H9 (cell line): ENCODE data around the gene CAGE1. TPM values are rescaled to one million over a fixed set of nuclear protein-coding genes. Genes with fewer than 3 reads are reported as not detected.

Experiments
- DNase-seq: peaks from one replicate; pipeline ENCODE4 v3.0.0-alpha.2; 2017
- H2AFZ ChIP-seq: one replicate; pipeline ENCODE4 v1.6.1; 2013; ENCODE audit warnings: mild to moderate bottlenecking, low read length, control low read depth, moderate library complexity
- H2AK5ac ChIP-seq: 2 replicates; pipeline ENCODE4 v1.6.1; 2013; ENCODE audit warnings: low read length, control low read depth, mixed read lengths; ENCODE audit not compliant: insufficient read length
- H2BK120ac ChIP-seq: one replicate; pipeline ENCODE4 v1.6.1; 2013; ENCODE audit warnings: low read depth, mild to moderate bottlenecking, low read length, control low read depth, inconsistent platforms; ENCODE audit not compliant: poor library complexity, severe bottlenecking
- H2BK12ac ChIP-seq: 2 replicates; pipeline ENCODE4 v1.6.1; 2013; ENCODE audit warnings: low read length, control low read depth, mixed read lengths, low read depth; ENCODE audit not compliant: insufficient read length
- H2BK15ac ChIP-seq: 2 replicates; pipeline ENCODE4 v1.6.1; 2013; ENCODE audit warnings: low read depth, low read length, control low read depth
- H2BK20ac ChIP-seq: one replicate; pipeline ENCODE4 v1.6.1; 2013; ENCODE audit warnings: low read depth, mild to moderate bottlenecking, low read length, control low read depth, inconsistent platforms; ENCODE audit not compliant: poor library complexity, severe bottlenecking
- H2BK5ac ChIP-seq: 2 replicates; pipeline ENCODE4 v1.6.1; 2013; ENCODE audit warnings: low read length, control low read depth, mixed read lengths; ENCODE audit not compliant: insufficient read length
- H3K14ac ChIP-seq: 2 replicates; pipeline ENCODE4 v1.6.1; 2013; ENCODE audit warnings: low read length, control low read depth; ENCODE audit not compliant: insufficient read depth
- H3K18ac ChIP-seq: 2 replicates; pipeline ENCODE4 v1.6.1; 2013; ENCODE audit warnings: low read depth, mild to moderate bottlenecking, mixed read lengths, low read length, control low read depth; ENCODE audit not compliant: insufficient read length
- H3K23ac ChIP-seq: 2 replicates; pipeline ENCODE4 v1.6.1; 2013; ENCODE audit warnings: low read length, control low read depth, mixed read lengths, low read depth; ENCODE audit not compliant: insufficient read length
- H3K23me2 ChIP-seq: 2 replicates; pipeline ENCODE4 v1.6.1; 2013; ENCODE audit warnings: low read depth, mild to moderate bottlenecking, mixed read lengths, low read length, control low read depth; ENCODE audit not compliant: insufficient read length, poor library complexity, severe bottlenecking
- H3K27ac ChIP-seq: 2 replicates; pipeline ENCODE4 v1.5.1; 2013; ENCODE audit warnings: low read length, control low read depth, mixed read lengths, low read depth; ENCODE audit not compliant: insufficient read length
- H3K27me3 ChIP-seq: 2 replicates; pipeline ENCODE4 v1.6.1; 2013; ENCODE audit warnings: low read length, control low read depth, inconsistent platforms; ENCODE audit not compliant: insufficient read depth
- H3K4ac ChIP-seq: 2 replicates; pipeline ENCODE4 v1.6.1; 2013; ENCODE audit warnings: low read depth, mild to moderate bottlenecking, control low read depth, inconsistent platforms, low read length, moderate library complexity
- H3K4me1 ChIP-seq: 2 replicates; pipeline ENCODE4 v1.6.1; 2013; ENCODE audit warnings: low read length, control low read depth, inconsistent platforms; ENCODE audit not compliant: insufficient read depth
- H3K4me2 ChIP-seq: 2 replicates; pipeline ENCODE4 v1.6.1; 2013; ENCODE audit warnings: low read length, control low read depth, mixed read lengths; ENCODE audit not compliant: insufficient read length, insufficient read depth
- H3K56ac ChIP-seq: 2 replicates; pipeline ENCODE4 v1.6.1; 2013; ENCODE audit warnings: low read depth, mild to moderate bottlenecking, mixed read lengths, low read length, control low read depth; ENCODE audit not compliant: insufficient read length
- H3K79me1 ChIP-seq: 2 replicates; pipeline ENCODE4 v1.6.1; 2013; ENCODE audit warnings: low read depth, mild to moderate bottlenecking, moderate library complexity, low read length, control low read depth, inconsistent platforms; ENCODE audit not compliant: insufficient read depth, poor library complexity, severe bottlenecking
- H3K79me2 ChIP-seq: 2 replicates; pipeline ENCODE4 v1.6.1; 2013; ENCODE audit warnings: low read length, control low read depth, inconsistent platforms; ENCODE audit not compliant: insufficient read depth
- H3K9ac ChIP-seq: 2 replicates; pipeline ENCODE4 v1.6.1; 2013; ENCODE audit warnings: low read length, control low read depth, mixed read lengths; ENCODE audit not compliant: insufficient read length; ENCODE audit errors: extremely low read depth
- H3K9me3 ChIP-seq: one replicate; pipeline ENCODE4 v1.6.1; 2013; ENCODE audit warnings: low read depth, low read length, inconsistent platforms; ENCODE audit not compliant: control insufficient read depth
- H3T11ph ChIP-seq: one replicate; pipeline ENCODE4 v1.6.1; 2013; ENCODE audit warnings: mild to moderate bottlenecking, low read length, control low read depth, inconsistent platforms
- H4K20me1 ChIP-seq: one replicate; pipeline ENCODE4 v1.6.1; 2013; ENCODE audit not compliant: control insufficient read depth, insufficient read length, insufficient read depth
- H4K5ac ChIP-seq: 2 replicates; pipeline ENCODE4 v1.6.1; 2013; ENCODE audit warnings: low read depth, mild to moderate bottlenecking, mixed read lengths, low read length, control low read depth; ENCODE audit not compliant: insufficient read length
- H4K8ac ChIP-seq: replicated peaks from 2 replicates; pipeline ENCODE4 v1.6.1; 2013; ENCODE audit warnings: low read length, control low read depth, mixed read lengths, low read depth; ENCODE audit not compliant: insufficient read length
- H4K91ac ChIP-seq: 2 replicates; pipeline ENCODE4 v1.6.1; 2013; ENCODE audit warnings: low read depth, mild to moderate bottlenecking, moderate library complexity, mixed read lengths, low read length, control low read depth; ENCODE audit not compliant: insufficient read length
- H3K27ac Mint-ChIP-seq, 3 experiments: 2 replicates in 2 of 3; 3 replicates in 1 of 3; pipeline ENCODE4 v1.8.0; 2020 to 2021; ENCODE audit warnings: mixed read lengths in 3 of 3, mild to moderate bottlenecking in 1 of 3, moderate library complexity in 1 of 3
- H3K27me3 Mint-ChIP-seq: 2 replicates; pipeline ENCODE4 v1.8.0; 2021; ENCODE audit warnings: low read depth, mild to moderate bottlenecking, moderate library complexity, mixed read lengths
- H3K36me3 Mint-ChIP-seq, 3 experiments: 2 replicates in 2 of 3; 3 replicates in 1 of 3; pipeline ENCODE4 v1.8.0; 2020 to 2021; ENCODE audit warnings: low read depth in 3 of 3, mixed read lengths in 3 of 3; ENCODE audit not compliant: insufficient read depth in 1 of 3
- H3K4me1 Mint-ChIP-seq, 2 experiments: 2 replicates each; pipeline ENCODE4 v1.8.0; 2020; ENCODE audit warnings: mixed read lengths in 2 of 2
- H3K4me3 Mint-ChIP-seq, 2 experiments: 2 replicates in 1 of 2; 3 replicates in 1 of 2; pipeline ENCODE4 v1.8.0; 2020 to 2021; ENCODE audit warnings: mild to moderate bottlenecking in 2 of 2, mixed read lengths in 2 of 2, moderate library complexity in 1 of 2
- H3K9me3 Mint-ChIP-seq, 2 experiments: 2 replicates in 1 of 2; 3 replicates in 1 of 2; pipeline ENCODE4 v1.8.0; 2020; ENCODE audit warnings: mild to moderate bottlenecking in 2 of 2, mixed read lengths in 2 of 2, moderate library complexity in 1 of 2
- WGBS: extraction: QIAGEN DNeasy Blood & Tissue Kit; methylation state at CpG from one replicate; pipeline ENCODE4 v1.1.7; 2013; ENCODE audit warnings: missing lambda C conversion rate, low lambda C conversion rate, mixed read lengths; ENCODE audit not compliant: insufficient read length; ENCODE audit errors: extremely low coverage; 5-methylcytosine and 5-hydroxymethylcytosine counted together
- total RNA-seq: library from RNA; stranded (reverse); gene quantifications from 2 replicates; pipeline ENCODE4 v1.2.1, GENCODE V29; 2021
- TF ChIP-seq, protein P1 (sequence below): fragments of 200-600 bp; sonication (generic); conservative IDR thresholded peaks from 3 replicates; pipeline ENCODE4 v1.8.0; 2021; ENCODE audit warnings: antibody characterized with exemption, mild to moderate bottlenecking

Gene CAGE1
- total RNA-seq, 1 experiment from 2014 or later: 0.28 TPM

DNA sequence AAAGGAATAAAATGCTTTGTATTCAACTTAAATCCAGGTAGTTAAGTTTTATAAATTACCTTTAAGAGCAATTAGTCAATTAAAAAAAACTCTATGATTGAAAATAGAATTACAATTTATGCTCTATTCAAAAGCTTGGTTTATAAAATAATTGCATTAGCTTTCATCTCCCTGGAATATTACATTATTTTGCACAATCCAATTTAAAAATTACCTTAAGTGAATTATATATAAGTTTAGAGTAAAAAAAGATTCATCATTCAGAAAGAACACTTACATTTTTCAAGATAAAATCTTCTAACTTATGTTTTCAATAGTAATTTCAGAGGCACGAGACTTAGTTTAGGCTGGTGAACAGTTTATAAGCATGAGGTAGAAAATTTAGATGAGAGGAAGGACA, 91.4 kb downstream of the CAGE1 start:
- Mint-ChIP-seq H3K27me3 (no peaks in the 10 kb centered on the region), H3K9me3 (no peaks in the 10 kb centered on the region), H3K4me1 (no peaks in the 10 kb centered on the region), H3K36me3 (peaks cover 26 to 79% (median 78%) of the 10 kb centered on the region in 3 experiments; a peak in 6 of 7 replicates), H3K27ac (no peak overlapping the region), H3K4me3 (no peak overlapping the region)
- Histone ChIP-seq H2BK12ac (no peak overlapping the region), H2BK15ac (no peak overlapping the region), H3K9ac (no peak overlapping the region), H3K4me2 (no peak overlapping the region), H4K20me1 (no peaks in the 10 kb centered on the region), H3K56ac (no peak overlapping the region), H3K23me2 (no peaks in the 10 kb centered on the region), H3K23ac (no peak overlapping the region), H3K79me2 (no peaks in the 10 kb centered on the region), H3K18ac (no peak overlapping the region), H3K4me1 (no peaks in the 10 kb centered on the region), H3K27me3 (no peaks in the 10 kb centered on the region), H4K8ac (no peak overlapping the region), H2AFZ (no peak overlapping the region), H4K5ac (no peak overlapping the region), H3K4ac (no peak overlapping the region), H2BK120ac (no peak overlapping the region), H3K14ac (no peak overlapping the region), H4K91ac (no peak overlapping the region), H2AK5ac (no peak overlapping the region), H3T11ph (no peak overlapping the region), H2BK20ac (no peak overlapping the region), H3K79me1 (no peaks in the 10 kb centered on the region), H3K9me3 (no peaks in the 10 kb centered on the region), H2BK5ac (no peak overlapping the region), H3K27ac (no peak overlapping the region)
- TF ChIP-seq, protein P1, sequence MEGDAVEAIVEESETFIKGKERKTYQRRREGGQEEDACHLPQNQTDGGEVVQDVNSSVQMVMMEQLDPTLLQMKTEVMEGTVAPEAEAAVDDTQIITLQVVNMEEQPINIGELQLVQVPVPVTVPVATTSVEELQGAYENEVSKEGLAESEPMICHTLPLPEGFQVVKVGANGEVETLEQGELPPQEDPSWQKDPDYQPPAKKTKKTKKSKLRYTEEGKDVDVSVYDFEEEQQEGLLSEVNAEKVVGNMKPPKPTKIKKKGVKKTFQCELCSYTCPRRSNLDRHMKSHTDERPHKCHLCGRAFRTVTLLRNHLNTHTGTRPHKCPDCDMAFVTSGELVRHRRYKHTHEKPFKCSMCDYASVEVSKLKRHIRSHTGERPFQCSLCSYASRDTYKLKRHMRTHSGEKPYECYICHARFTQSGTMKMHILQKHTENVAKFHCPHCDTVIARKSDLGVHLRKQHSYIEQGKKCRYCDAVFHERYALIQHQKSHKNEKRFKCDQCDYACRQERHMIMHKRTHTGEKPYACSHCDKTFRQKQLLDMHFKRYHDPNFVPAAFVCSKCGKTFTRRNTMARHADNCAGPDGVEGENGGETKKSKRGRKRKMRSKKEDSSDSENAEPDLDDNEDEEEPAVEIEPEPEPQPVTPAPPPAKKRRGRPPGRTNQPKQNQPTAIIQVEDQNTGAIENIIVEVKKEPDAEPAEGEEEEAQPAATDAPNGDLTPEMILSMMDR: no peak
- no CpG with 5 or more reads among the region's 1 CpG for WGBS
- no peak for DNase-seq
